ENCODE data around the gene LETM1.

The LETM1 gene

DNA sequence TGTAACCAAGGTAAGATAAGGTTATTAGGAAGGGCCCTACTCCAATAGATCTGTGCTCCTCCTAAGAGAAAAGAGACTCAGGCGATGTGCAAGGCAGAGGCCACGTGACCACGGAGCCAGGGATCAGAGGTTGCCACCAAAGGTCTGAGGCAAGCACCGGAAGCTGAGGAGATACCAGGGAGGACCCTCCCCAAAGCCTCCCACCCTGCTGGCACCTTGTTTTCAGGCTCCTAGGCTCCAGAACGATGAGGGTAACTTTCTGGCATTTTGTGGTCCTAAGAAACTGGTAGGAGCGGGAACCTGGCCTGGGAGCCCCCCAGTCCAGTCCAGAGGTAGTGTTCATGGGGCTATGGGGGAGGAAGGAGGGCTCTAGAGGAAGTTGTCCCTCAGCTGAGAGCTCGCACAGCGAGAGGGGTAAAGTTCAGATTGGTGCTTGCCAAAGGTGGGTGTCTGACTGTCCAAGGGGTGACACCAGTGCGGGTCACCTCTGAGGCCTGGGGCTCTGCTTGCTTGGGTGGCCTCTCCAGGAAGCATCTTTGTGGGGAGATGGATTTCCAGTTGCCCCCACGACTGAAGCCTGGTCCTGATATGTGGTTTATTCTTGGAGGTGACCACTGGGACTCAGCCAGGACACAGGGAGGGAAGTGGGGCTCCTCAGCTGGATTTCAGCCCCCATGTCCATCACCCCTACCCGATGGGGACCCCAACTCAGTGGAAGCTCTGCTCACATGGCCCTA is 7.5 kb upstream of the LETM1 start:
- 92 to 100% methylated on average over 8 to 10 of the region's 11 CpGs for WGBS, 2 experiments (ENCODE audit: insufficient coverage in 2 of 2)

DNA sequence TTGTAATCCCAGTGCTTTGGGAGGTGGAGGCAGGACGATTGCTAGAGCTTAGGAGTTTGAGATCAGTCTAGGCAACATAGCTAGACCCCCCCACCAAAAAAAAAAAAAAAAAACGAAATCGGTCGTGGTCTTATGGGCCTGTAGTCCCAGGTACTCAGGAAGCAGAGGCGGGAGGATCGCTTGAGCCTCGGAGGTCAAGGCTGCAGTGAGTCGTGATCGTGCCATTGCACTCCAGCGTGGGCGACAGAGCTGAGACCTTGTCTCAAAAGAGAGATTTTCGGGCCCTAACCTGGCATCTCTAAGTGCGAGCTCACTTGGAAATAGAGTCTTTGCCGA is 7.0 kb upstream of the LETM1 start:
- Histone ChIP-seq H3K4me3 (ENCODE audit: extremely low read depth, insufficient read depth, low read length, poor library complexity, severe bottlenecking) (no peak overlapping the region), H3K9me3 (ENCODE audit: control insufficient read depth, low read length) (no peaks in the 10 kb centered on the region), H3K4me1 (ENCODE audit: control insufficient read depth, insufficient read depth, low read length, poor library complexity, severe bottlenecking) (no peaks in the 10 kb centered on the region), H3K27ac (ENCODE audit: low read depth, low read length, severe bottlenecking) (no peak overlapping the region), H3K36me3 (ENCODE audit: control insufficient read depth, insufficient read depth, low read length) (no peaks in the 10 kb centered on the region)
- 71 to 79% methylated on average over 13 of the region's 14 CpGs for WGBS, 2 experiments (ENCODE audit: insufficient coverage in 2 of 2)

More for the DNA sequence above, 7.5 kb upstream of the LETM1 start:
- H3K9me3 ChIP-seq (ENCODE audit: control insufficient read depth, low read length), result no peaks in the 10 kb centered on the region
- H3K4me3 ChIP-seq (ENCODE audit: extremely low read depth, insufficient read depth, low read length, poor library complexity, severe bottlenecking), result no peak overlapping the region
- H3K27ac ChIP-seq (ENCODE audit: low read depth, low read length, severe bottlenecking), result no peak overlapping the region
- H3K4me1 ChIP-seq (ENCODE audit: control insufficient read depth, insufficient read depth, low read length, poor library complexity, severe bottlenecking), result no peaks in the 10 kb centered on the region
- H3K36me3 ChIP-seq (ENCODE audit: control insufficient read depth, insufficient read depth, low read length), result no peaks in the 10 kb centered on the region

DNA sequence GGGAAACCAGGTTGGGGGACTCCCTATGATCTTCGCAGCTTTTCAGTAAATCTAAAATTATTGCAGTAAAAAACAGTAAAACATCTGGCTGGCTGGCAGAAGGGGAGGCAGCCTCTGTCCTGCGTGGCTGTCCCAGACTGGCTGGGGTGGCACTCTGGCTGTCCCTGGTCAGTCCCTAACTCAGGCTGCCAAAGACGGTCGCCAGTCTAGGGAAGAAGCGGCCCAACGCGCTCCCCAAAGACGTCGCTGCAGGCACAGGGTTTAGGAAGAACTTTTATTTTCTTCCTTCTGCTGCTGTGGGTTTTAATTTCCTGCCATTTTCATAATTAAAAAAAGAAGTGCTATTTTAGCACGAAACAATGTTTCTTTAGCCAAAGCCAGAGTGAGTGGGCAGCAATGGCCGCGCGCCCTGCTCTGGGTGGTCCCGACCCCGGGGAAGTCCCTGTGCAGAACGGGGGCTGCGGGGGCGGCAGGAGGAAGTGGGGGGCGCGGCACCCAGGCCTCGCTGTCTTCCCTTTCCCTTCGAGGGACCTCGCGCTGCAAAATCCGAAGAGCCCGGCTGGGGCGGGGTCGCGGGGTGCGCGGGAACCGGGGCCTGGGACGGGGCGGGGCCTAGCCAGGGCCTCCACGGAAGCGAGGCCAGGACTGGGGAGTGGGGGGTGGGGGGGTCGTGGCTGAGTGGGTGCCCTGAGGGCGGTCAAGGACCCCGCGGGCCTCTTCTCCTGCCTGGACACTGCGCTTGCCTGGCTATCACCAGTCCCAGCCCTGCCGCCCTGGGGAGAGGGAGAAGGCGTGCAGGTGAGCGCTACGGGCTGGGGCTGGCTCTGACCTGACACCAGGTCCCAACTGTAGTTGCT is 6.3 kb upstream of the LETM1 start:
- H3K4me3 ChIP-seq (ENCODE audit: extremely low read depth, insufficient read depth, low read length, poor library complexity, severe bottlenecking), result no peak overlapping the region

GRCh38 chr4:1859389-1859753 is 3.4 kb upstream of the LETM1 start:
- Histone ChIP-seq H3K27ac (ENCODE audit: low read depth, low read length, severe bottlenecking) (no peak overlapping the region), H3K9me3 (ENCODE audit: control insufficient read depth, low read length) (no peaks in the 10 kb centered on the region), H3K4me1 (ENCODE audit: control insufficient read depth, insufficient read depth, low read length, poor library complexity, severe bottlenecking) (no peaks in the 10 kb centered on the region), H3K36me3 (ENCODE audit: control insufficient read depth, insufficient read depth, low read length) (no peaks in the 10 kb centered on the region), H3K4me3 (ENCODE audit: extremely low read depth, insufficient read depth, low read length, poor library complexity, severe bottlenecking) (no peak overlapping the region)
- WGBS, 2 experiments (ENCODE audit: insufficient coverage in 2 of 2), result 80 to 89% methylated on average over 1 of the region's 1 CpG

More for the DNA sequence above, 6.3 kb upstream of the LETM1 start:
- Histone ChIP-seq H3K27ac (ENCODE audit: low read depth, low read length, severe bottlenecking) (no peak overlapping the region), H3K4me1 (ENCODE audit: control insufficient read depth, insufficient read depth, low read length, poor library complexity, severe bottlenecking) (no peaks in the 10 kb centered on the region), H3K36me3 (ENCODE audit: control insufficient read depth, insufficient read depth, low read length) (no peaks in the 10 kb centered on the region), H3K9me3 (ENCODE audit: control insufficient read depth, low read length) (no peaks in the 10 kb centered on the region)
- WGBS, 2 experiments (ENCODE audit: insufficient coverage in 2 of 2), result 47 to 63% methylated on average over 19 to 25 of the region's 45 CpGs

DNA sequence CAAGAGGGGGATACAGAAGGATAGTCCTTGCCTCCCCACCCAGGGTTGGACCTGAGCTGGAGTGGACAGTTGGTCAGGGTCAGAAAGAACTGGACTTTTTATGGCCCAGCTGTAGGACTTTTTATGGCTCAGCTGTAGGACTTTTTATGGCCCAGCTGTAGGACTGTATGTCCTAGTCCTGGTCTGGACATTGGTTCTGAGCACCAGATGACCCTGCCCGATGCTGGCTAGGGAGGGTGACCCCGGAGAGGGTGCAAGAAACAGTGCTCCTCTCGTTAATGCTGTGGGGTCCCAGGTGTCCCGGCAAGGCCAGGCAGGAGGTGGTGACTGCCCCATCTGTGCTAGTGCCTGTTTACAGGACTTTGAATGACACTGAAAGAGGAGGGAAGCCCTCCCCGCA is 2.0 kb upstream of the LETM1 start:
- 80 to 92% methylated on average over 2 to 5 of the region's 5 CpGs for WGBS, 2 experiments (ENCODE audit: insufficient coverage in 2 of 2)

DNA sequence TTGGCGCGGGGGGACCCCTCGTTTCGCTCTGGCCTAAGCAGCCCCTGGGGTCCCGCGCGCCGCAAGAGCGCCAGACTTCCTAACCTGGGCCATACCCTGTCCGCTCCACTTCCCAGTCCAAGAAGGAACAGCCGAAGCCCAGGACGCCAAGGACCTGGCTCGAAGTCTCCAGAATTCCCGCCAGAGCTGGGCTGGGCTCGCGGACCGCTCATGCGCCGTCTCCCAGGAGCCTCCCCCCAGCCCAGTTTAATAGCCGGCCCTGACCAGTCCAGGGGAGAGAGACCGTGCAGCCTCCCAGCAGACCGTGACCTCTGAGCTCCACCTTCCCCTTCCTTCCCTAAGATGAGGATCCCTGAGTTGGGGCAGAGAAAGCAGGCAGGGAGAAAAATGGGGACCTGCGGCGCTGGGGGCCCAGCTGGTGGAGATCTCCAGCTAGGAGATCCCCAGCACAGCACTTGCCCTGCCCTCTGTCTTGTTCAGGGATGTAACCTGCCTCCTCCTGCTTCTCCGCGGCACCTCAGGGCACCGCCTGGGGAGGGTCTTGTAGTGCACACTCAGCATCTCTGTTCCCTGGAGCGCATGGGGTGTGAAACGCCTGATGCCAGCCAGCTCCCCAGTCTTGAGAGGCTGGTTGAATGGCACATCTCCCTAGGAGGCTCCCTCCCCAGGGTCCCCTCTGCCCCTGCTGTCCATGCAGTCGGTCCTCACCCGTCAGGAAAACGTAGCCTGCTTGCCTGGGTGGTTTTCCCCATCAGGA is 1.2 kb upstream of the LETM1 start:
- Histone ChIP-seq H3K9me3 (ENCODE audit: control insufficient read depth, low read length) (no peaks in the 10 kb centered on the region), H3K27ac (ENCODE audit: low read depth, low read length, severe bottlenecking) (no peak overlapping the region), H3K4me3 (ENCODE audit: extremely low read depth, insufficient read depth, low read length, poor library complexity, severe bottlenecking) (peak overlapping the region; percentile 75), H3K36me3 (ENCODE audit: control insufficient read depth, insufficient read depth, low read length) (peaks cover 12% of the 10 kb centered on the region), H3K4me1 (ENCODE audit: control insufficient read depth, insufficient read depth, low read length, poor library complexity, severe bottlenecking) (no peaks in the 10 kb centered on the region)
- WGBS, 2 experiments (ENCODE audit: insufficient coverage in 2 of 2), result 32 to 43% methylated on average over 18 to 26 of the region's 32 CpGs

More for the DNA sequence above, 2.0 kb upstream of the LETM1 start:
- H3K27ac ChIP-seq (ENCODE audit: low read depth, low read length, severe bottlenecking), result no peak overlapping the region
- no peak overlapping the region for H3K4me3 ChIP-seq (ENCODE audit: extremely low read depth, insufficient read depth, low read length, poor library complexity, severe bottlenecking)
- H3K36me3 ChIP-seq (ENCODE audit: control insufficient read depth, insufficient read depth, low read length), result peaks cover 7% of the 10 kb centered on the region
- H3K4me1 ChIP-seq (ENCODE audit: control insufficient read depth, insufficient read depth, low read length, poor library complexity, severe bottlenecking), result no peaks in the 10 kb centered on the region
- H3K9me3 ChIP-seq (ENCODE audit: control insufficient read depth, low read length), result no peaks in the 10 kb centered on the region

GRCh38 chr4:1855333-1856070 is 454 bp downstream of the LETM1 start:
- no peaks in the 10 kb centered on the region for H3K9me3 ChIP-seq (ENCODE audit: control insufficient read depth, low read length)
- H3K4me1 ChIP-seq (ENCODE audit: control insufficient read depth, insufficient read depth, low read length, poor library complexity, severe bottlenecking), result no peaks in the 10 kb centered on the region
- 0 to 1% methylated on average over 78 to 88 of the region's 92 CpGs for WGBS, 2 experiments (ENCODE audit: insufficient coverage in 2 of 2)
- H3K4me3 ChIP-seq (ENCODE audit: extremely low read depth, insufficient read depth, low read length, poor library complexity, severe bottlenecking), result peak overlapping the region; percentile 75
- H3K36me3 ChIP-seq (ENCODE audit: control insufficient read depth, insufficient read depth, low read length), result peaks cover 17% of the 10 kb centered on the region
- no peak overlapping the region for H3K27ac ChIP-seq (ENCODE audit: low read depth, low read length, severe bottlenecking)

DNA sequence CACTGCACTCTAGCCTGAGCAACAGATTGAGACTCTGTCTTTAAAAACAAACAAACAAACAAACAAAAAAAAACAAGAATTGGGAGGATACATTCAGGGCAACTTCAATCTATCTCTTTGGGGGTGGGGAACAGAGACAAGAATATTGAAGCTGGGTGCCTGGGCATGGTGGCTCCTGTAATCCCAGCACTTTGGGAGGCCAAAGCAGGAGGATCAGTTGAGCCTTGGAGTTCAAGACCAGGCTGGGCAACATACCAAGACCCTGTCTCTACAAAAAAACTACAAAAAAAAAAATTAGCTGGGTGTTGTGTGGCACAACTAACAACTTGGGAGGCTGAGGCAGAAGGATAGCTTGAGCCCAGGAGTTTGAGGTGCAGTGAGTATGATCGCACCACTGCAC is 1.2 kb downstream of the LETM1 start:
- Histone ChIP-seq H3K4me1 (ENCODE audit: control insufficient read depth, insufficient read depth, low read length, poor library complexity, severe bottlenecking) (no peaks in the 10 kb centered on the region), H3K4me3 (ENCODE audit: extremely low read depth, insufficient read depth, low read length, poor library complexity, severe bottlenecking) (peak overlapping the region; percentile 75), H3K36me3 (ENCODE audit: control insufficient read depth, insufficient read depth, low read length) (peaks cover 17% of the 10 kb centered on the region), H3K27ac (ENCODE audit: low read depth, low read length, severe bottlenecking) (no peak overlapping the region), H3K9me3 (ENCODE audit: control insufficient read depth, low read length) (no peaks in the 10 kb centered on the region)
- no CpG with 5 or more reads among the region's 1 CpG for WGBS, 2 experiments (ENCODE audit: insufficient coverage in 2 of 2)

GRCh38 chr4:1852904-1853623 is 2.9 kb downstream of the LETM1 start:
- no peaks in the 10 kb centered on the region for H3K9me3 ChIP-seq (ENCODE audit: control insufficient read depth, low read length)
- H3K4me1 ChIP-seq (ENCODE audit: control insufficient read depth, insufficient read depth, low read length, poor library complexity, severe bottlenecking), result no peaks in the 10 kb centered on the region
- peaks cover 23% of the 10 kb centered on the region for H3K36me3 ChIP-seq (ENCODE audit: control insufficient read depth, insufficient read depth, low read length)
- H3K27ac ChIP-seq (ENCODE audit: low read depth, low read length, severe bottlenecking), result no peak overlapping the region
- H3K4me3 ChIP-seq (ENCODE audit: extremely low read depth, insufficient read depth, low read length, poor library complexity, severe bottlenecking), result no peak overlapping the region
- WGBS, 2 experiments (ENCODE audit: insufficient coverage in 2 of 2), result 89 to 95% methylated on average over 6 of the region's 9 CpGs

Measured in mesodermal cell (in vitro differentiated cells).